ENCODE measurements around the gene SCUBE1.

SCUBE1 gene

DNA sequence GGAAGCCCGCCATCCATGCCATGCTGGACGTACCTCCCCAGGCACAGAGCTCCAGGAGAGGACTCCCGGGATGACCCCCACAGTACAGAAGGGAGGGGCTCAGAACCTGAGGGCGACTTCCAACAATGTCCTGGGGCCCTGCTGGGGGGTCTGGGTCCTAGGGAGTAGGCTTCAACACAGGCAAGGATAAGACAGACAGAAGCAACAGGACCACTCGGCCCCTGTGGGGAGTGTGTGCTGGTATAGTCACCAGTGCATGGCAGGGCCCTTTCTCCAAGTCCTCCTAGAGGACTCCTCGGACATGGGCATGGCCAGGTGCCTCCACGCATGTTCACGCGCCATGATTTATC lies 173.1 kb downstream of the SCUBE1 start:
- no peaks in the 10 kb centered on the region for H3K27me3 Mint-ChIP-seq
- no peaks in the 10 kb centered on the region for H3K9me3 Mint-ChIP-seq
- no peak overlapping the region for H3K4me3 Mint-ChIP-seq
- no peaks in the 10 kb centered on the region for H3K4me1 Mint-ChIP-seq (ENCODE audit: low read depth)
- intact Hi-C loops (cut with micrococcal nuclease) = no loop called here
- H3K36me3 Mint-ChIP-seq (ENCODE audit: low read depth) = peaks cover 94% of the 10 kb centered on the region
- H3K27ac Mint-ChIP-seq = no peak overlapping the region

DNA sequence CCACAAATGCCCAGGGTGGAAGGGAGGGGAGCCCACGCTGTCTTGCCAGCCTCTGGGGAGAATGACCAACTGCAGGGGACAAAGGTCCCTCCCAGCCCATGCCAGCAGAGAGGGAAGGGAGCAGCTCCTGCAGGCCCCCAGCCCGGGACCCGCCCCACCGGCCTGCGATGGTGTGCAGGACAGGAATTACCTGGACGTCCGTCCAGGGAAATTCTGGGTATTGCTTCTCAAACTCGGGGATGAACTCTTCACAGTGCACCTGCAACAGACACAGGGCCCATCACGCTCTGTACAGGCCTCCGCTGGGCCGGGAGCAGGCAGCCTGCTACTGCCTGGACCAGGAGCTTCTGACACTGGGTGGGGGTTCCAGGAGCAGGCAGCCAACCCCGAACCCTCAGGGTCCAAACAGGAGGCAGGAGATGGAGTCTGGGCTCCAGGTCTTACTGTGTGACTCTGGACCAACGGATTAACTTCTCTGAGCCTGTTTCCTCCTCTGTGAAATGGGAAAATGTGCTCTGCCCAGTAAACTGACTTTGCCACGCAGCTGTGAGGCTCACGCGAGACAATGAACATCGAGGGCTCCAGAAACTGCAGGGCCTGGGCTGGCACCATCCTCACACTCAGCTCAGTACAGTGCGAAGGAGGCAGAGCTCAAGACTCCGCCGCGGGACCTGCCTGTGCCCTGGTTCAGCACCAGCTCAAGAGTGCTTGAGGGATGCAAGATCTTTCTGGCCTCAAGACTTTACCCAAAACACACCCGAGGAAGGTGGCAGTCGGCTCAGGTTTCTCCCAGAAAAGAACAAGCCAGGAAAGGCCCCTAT lies 173.7 kb downstream of the SCUBE1 start:
- Mint-ChIP-seq H3K4me3 (no peak overlapping the region), H3K27ac (no peak overlapping the region), H3K36me3 (ENCODE audit: low read depth) (peaks cover 91% of the 10 kb centered on the region), H3K27me3 (no peaks in the 10 kb centered on the region), H3K4me1 (ENCODE audit: low read depth) (peaks cover 2% of the 10 kb centered on the region), H3K9me3 (no peaks in the 10 kb centered on the region)
- intact Hi-C loops (cut with micrococcal nuclease) = no loop called here

DNA sequence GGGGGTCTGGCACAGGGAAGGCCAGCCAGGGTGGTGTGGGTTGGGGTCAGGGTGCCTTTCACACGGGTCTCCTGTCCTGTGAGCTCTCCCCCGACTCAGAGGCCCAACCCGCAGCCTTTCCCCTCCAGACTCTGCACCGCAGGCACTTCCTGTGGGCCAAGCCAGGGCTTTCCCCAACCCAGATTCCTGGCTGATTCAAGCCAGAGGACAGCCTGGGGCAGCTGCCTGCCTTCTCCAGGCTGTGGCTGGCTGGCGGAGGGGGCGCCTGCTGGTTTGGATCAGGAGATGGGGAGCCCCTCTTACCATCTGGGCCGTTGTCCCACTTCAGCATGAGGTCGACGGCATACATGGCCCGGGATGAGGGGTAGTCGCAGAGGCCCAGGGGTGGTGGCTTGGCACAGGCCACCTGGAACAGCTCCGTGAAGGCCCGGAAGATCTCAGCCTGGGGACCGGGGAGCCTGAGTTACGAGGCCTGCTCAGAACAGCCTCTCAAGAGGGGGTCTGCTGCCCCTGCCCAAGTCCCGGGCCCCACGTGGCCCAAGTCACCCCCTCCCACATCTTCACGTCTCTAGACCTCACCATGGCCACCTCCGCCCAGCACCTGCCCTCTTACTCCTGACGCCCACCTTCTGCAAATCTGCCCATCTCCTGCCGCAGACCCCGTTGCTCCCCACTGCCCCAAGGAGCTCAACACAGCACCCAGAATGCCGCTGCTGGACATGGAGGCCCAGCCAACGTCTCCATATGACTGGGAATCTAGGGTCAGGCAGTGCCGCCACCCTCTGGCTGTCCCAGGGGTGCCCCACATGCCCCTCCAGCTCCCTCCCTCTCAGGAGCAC lies 174.5 kb downstream of the SCUBE1 start:
- H3K27me3 Mint-ChIP-seq = no peaks in the 10 kb centered on the region
- H3K9me3 Mint-ChIP-seq = no peaks in the 10 kb centered on the region
- peaks cover 91% of the 10 kb centered on the region for H3K36me3 Mint-ChIP-seq (ENCODE audit: low read depth)
- peaks cover 10% of the 10 kb centered on the region for H3K4me1 Mint-ChIP-seq (ENCODE audit: low read depth)
- H3K27ac Mint-ChIP-seq = no peak overlapping the region
- intact Hi-C loops (cut with micrococcal nuclease) = no loop called here
- no peak overlapping the region for H3K4me3 Mint-ChIP-seq

DNA sequence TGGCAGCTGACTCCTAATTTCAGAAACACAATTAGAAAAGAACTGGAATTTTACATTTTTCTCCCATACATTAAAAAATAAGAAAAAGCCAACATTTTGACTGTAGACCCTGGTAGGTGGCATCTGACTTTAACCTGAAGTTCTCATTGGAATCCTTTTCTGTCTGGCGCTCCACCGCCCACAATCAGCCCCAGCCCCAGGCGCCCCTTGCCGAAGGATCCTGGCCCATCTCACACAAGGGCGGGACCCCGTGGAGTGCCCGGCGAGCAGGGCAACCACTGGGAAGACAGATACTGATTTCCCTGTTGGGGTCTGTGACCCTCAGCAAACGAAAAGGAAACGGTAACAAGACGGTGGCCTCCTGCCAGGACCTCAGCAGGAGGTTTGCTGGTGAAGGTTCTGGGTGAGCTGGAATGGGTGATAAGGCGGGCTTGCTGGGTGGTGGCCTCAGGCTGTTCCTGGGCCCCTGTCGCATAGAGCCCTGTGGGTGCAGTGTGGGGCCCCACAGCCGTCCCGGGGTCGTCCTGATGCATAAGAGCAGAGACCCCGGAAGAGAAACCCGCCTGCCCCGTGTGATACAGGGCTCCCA lies 176.1 kb downstream of the SCUBE1 start:
- intact Hi-C loops (cut with micrococcal nuclease) = no loop called here
- H3K9me3 Mint-ChIP-seq = no peaks in the 10 kb centered on the region

DNA sequence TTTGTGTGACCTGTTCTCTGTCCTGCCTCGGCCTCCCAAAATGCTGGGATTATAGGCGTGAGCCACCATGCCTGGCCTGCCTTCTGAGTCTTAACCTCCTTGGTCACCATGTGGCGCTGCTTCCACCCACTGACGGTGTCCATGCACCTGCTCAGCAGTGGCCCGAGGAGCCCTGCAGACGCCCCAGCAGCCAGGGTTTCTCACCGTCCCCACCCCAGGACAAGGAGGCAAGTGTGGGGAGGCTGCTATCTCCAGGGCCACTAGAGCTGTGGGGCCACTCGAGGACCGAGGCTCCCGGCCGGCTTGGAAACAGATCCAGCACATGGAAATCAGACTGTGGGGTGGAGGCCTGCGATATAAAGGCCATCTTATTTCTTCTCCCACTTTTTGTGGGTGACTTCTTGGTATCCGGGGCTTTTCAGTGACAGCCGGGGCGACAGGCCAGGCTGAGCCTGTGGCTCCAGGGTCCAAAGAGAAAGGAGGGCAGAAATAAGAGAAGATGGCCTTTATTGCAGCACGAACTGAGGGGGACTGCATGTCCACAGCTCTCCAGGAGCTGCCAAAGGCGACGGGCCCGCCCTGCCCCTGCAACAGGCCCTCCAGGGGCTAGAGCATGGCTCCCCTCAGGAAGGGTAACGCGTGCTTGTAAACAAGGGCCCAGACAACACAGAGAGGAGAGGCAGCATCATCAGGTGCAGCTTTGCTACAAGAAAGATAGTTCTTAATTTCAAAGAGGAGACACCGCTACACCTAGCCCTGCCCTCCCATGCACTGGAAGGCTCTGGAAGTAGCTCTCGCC lies 176.8 kb downstream of the SCUBE1 start:
- H3K27me3 Mint-ChIP-seq = no peaks in the 10 kb centered on the region
- peaks cover 25% of the 10 kb centered on the region for H3K4me1 Mint-ChIP-seq (ENCODE audit: low read depth)
- H3K9me3 Mint-ChIP-seq = no peaks in the 10 kb centered on the region
- H3K4me3 Mint-ChIP-seq = no peak overlapping the region
- peaks cover 91% of the 10 kb centered on the region for H3K36me3 Mint-ChIP-seq (ENCODE audit: low read depth)
- H3K27ac Mint-ChIP-seq = peak overlapping the region; percentile 46
- intact Hi-C loops (cut with micrococcal nuclease) = no loop called here

More for the DNA sequence above, 176.1 kb downstream of the SCUBE1 start:
- H3K4me1 Mint-ChIP-seq (ENCODE audit: low read depth) = peaks cover 24% of the 10 kb centered on the region
- H3K27ac Mint-ChIP-seq = no peak overlapping the region
- H3K36me3 Mint-ChIP-seq (ENCODE audit: low read depth) = peaks cover 91% of the 10 kb centered on the region
- no peaks in the 10 kb centered on the region for H3K27me3 Mint-ChIP-seq
- no peak overlapping the region for H3K4me3 Mint-ChIP-seq

DNA sequence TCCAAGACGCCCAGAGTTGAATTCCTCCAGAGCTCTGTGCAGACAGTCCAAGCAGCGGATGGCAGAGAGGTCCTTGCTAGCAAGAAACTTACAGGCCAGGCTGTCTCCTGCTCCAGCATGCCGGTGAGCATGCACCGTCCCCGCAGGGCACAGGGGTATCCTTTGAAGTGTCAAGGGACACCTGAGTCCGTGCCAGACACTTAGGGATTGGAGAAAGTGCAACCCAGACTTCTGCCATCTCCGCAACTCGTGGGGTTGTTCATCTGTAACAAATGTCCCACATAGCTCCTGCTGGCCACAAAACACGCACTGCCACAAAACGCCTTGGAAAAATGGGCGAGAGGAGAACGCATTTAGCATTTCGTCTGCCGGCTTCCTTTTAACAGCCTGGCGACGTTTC lies 178.5 kb downstream of the SCUBE1 start:
- H3K36me3 Mint-ChIP-seq (ENCODE audit: low read depth) = peaks cover 91% of the 10 kb centered on the region
- H3K4me3 Mint-ChIP-seq = no peak overlapping the region
- no peaks in the 10 kb centered on the region for H3K27me3 Mint-ChIP-seq
- peaks cover 37% of the 10 kb centered on the region for H3K4me1 Mint-ChIP-seq (ENCODE audit: low read depth)
- peak overlapping the region; percentile 50 for H3K27ac Mint-ChIP-seq
- no peaks in the 10 kb centered on the region for H3K9me3 Mint-ChIP-seq
- intact Hi-C loops (cut with micrococcal nuclease) = no loop called here

- Mint-ChIP-seq H3K27me3 (no peaks in the 10 kb centered on the region), H3K4me1 (ENCODE audit: low read depth) (peaks cover 50% of the 10 kb centered on the region), H3K27ac (peak overlapping the region; percentile 50), H3K4me3 (no peak overlapping the region), H3K9me3 (no peaks in the 10 kb centered on the region), H3K36me3 (ENCODE audit: low read depth) (peaks cover 91% of the 10 kb centered on the region)
- intact Hi-C loops (cut with micrococcal nuclease) = no loop called here
Measured at GRCh38 chr22:43163241-43163795, 179.9 kb downstream of the SCUBE1 start.

- no peaks in the 10 kb centered on the region for H3K9me3 Mint-ChIP-seq
- no peak overlapping the region for H3K27ac Mint-ChIP-seq
- peaks cover 90% of the 10 kb centered on the region for H3K36me3 Mint-ChIP-seq (ENCODE audit: low read depth)
- intact Hi-C loops (cut with micrococcal nuclease) = no loop called here
- no peak overlapping the region for H3K4me3 Mint-ChIP-seq
- peaks cover 57% of the 10 kb centered on the region for H3K4me1 Mint-ChIP-seq (ENCODE audit: low read depth)
- H3K27me3 Mint-ChIP-seq = no peaks in the 10 kb centered on the region
Measured at GRCh38 chr22:43162412-43163150, 180.6 kb downstream of the SCUBE1 start.

DNA sequence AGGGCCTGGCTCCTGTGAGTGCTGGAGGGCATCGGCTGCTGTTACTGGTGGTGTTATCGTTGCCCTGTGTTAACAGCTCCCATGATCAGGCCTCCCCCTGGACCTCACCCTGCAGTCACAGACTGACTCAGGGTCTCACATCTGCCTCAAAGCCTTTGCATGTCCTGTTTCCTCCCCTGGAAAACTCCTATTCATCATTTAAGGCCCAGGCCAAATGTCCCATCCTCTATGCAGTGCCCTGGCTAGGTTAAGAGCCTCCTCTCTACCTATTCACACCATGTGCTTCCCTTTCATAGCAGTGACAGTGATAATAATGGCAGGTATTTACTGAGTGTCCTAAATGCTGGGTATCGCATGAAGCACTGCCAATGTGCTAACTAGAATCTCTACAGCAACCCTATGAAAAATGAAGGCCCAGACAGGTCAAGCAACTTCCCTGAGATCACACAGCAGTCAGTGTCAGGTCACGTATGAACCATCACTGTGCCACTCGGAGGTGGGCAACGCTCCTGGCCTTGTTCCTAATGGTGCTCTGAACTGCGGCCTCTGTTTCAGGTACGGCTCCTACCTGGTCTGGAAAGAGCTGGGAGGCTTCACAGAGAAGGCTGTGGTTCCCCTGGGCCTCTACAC lies 182.6 kb downstream of the SCUBE1 start:
- Mint-ChIP-seq H3K27me3 (no peaks in the 10 kb centered on the region), H3K9me3 (no peaks in the 10 kb centered on the region), H3K4me1 (ENCODE audit: low read depth) (peaks cover 77% of the 10 kb centered on the region), H3K4me3 (no peak overlapping the region), H3K27ac (no peak overlapping the region), H3K36me3 (ENCODE audit: low read depth) (peaks cover 86% of the 10 kb centered on the region)
- intact Hi-C loops (cut with micrococcal nuclease) = no loop called here

GRCh38 chr22:43159484-43160178 lies 183.5 kb downstream of the SCUBE1 start:
- Mint-ChIP-seq H3K36me3 (ENCODE audit: low read depth) (peaks cover 94% of the 10 kb centered on the region), H3K9me3 (no peaks in the 10 kb centered on the region), H3K27me3 (no peaks in the 10 kb centered on the region), H3K4me1 (ENCODE audit: low read depth) (peaks cover 86% of the 10 kb centered on the region), H3K27ac (no peak overlapping the region), H3K4me3 (no peak overlapping the region)
- intact Hi-C loops (cut with micrococcal nuclease) = no loop called here

DNA sequence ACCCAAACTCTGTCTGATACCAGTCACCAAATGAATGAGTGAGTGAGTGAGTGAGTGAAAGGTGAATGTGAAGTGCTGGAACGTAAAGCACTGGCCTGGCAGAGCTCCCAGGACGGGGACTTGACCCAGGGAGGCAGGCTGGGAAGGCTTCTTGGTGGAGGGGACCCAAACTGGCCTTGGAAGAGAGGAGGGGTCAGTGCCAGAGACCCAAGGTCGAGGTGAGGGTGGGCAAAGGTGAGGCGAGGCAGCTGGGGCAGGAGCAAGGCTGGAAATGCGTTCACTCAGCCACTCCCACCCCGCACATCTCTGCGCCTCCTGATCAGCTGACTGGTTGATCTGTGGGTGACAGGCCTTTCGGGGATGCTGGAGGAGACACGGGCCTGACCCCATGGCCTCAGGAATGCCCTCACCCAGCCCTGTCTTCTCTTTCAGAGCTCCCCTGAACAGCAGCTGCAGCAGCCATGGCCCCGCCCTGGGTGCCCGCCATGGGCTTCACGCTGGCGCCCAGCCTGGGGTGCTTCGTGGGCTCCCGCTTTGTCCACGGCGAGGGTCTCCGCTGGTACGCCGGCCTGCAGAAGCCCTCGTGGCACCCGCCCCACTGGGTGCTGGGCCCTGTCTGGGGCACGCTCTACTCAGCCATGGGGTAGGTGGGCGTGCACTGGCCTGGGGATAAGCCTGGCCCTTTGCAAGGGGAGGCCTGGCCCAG lies 184.2 kb downstream of the SCUBE1 start:
- Mint-ChIP-seq H3K4me1 (ENCODE audit: low read depth) (peaks cover 82% of the 10 kb centered on the region), H3K27ac (peak overlapping the region; percentile 56), H3K9me3 (no peaks in the 10 kb centered on the region), H3K27me3 (no peaks in the 10 kb centered on the region), H3K36me3 (ENCODE audit: low read depth) (peaks cover 90% of the 10 kb centered on the region), H3K4me3 (no peak overlapping the region)
- intact Hi-C loops (cut with micrococcal nuclease) = no loop called here

Measured in dendritic cell treated with granulocyte-macrophage colony-stimulating factor and Interleukin-4, amounts not matched to agents 40 ng/mL and 50 ng/mL, for 4 days (primary cell).